Mucosa of gallbladder (tissue), 1 donor: ENCODE data around the gene GPR180. TPM values are rescaled to one million over a fixed set of nuclear protein-coding genes. Genes with fewer than 3 reads are reported as not detected.

Experiments
- DNase-seq: peaks from one replicate; pipeline ENCODE4 v3.0.0-alpha.2; 2020; ENCODE audit warnings: low spot score
- total RNA-seq: library from RNA; stranded (reverse); gene quantifications from one replicate; pipeline ENCODE4 v1.2.1, GENCODE V29; 2021
- donor health status: DM: no; HTN: no; CAD: no.

Gene GPR180
- total RNA-seq, 1 donor from 2014 or later: 4.9 TPM

GRCh38 chr13:94656176-94656575 lies 54.5 kb downstream of the GPR180 start:
- no peak for DNase-seq

GRCh38 chr13:94656766-94657165 lies 55.1 kb downstream of the GPR180 start:
- no peak for DNase-seq

GRCh38 chr13:94657167-94657566 lies 55.5 kb downstream of the GPR180 start:
- DNase-seq: no peak

GRCh38 chr13:94658926-94659597 lies 57.4 kb downstream of the GPR180 start:
- no peak for DNase-seq

GRCh38 chr13:94659598-94659946 lies 57.9 kb downstream of the GPR180 start:
- DNase-seq: no peak

GRCh38 chr13:94660695-94661326 lies 59.2 kb downstream of the GPR180 start:
- DNase-seq: no peak

- no peak for DNase-seq
Measured at GRCh38 chr13:94661406-94661805, 59.7 kb downstream of the GPR180 start.

GRCh38 chr13:94662274-94662945 lies 60.8 kb downstream of the GPR180 start:
- DNase-seq: no peak

GRCh38 chr13:94664889-94665288 lies 63.2 kb downstream of the GPR180 start:
- DNase-seq: no peak

GRCh38 chr13:94666065-94666464 lies 64.4 kb downstream of the GPR180 start:
- no peak for DNase-seq

- DNase-seq: no peak
Measured at GRCh38 chr13:94667190-94667589, 65.5 kb downstream of the GPR180 start.

- no peak for DNase-seq
Measured at GRCh38 chr13:94672400-94672799, 70.7 kb downstream of the GPR180 start.

GRCh38 chr13:94673851-94674250 lies 72.2 kb downstream of the GPR180 start:
- no peak for DNase-seq

- DNase-seq: peak; percentile 45
Measured at GRCh38 chr13:94674609-94675348, 73.1 kb downstream of the GPR180 start.

- DNase-seq: no peak
Measured at GRCh38 chr13:94677799-94678198, 76.1 kb downstream of the GPR180 start.

GRCh38 chr13:94678845-94679244 lies 77.2 kb downstream of the GPR180 start:
- no peak for DNase-seq

- DNase-seq: no peak
Measured at GRCh38 chr13:94679614-94680013, 78.0 kb downstream of the GPR180 start.

- DNase-seq: no peak
Measured at GRCh38 chr13:94682229-94682628, 80.6 kb downstream of the GPR180 start.

- no peak for DNase-seq
Measured at GRCh38 chr13:94683409-94683808, 81.8 kb downstream of the GPR180 start.
